Parathyroid adenoma (tissue), 2 donors: Measurements from ENCODE around the gene PRKCH.

ENCODE experiments used
- H2AFZ ChIP-seq: fragments of 300-600 bp; sonication (generic); one replicate; pipeline ENCODE4 v1.7.0; 2017; ENCODE audit warnings: antibody characterized with exemption, mild to moderate bottlenecking
- H3K27ac ChIP-seq: fragments of 300-600 bp; sonication (generic); one replicate; pipeline ENCODE4 v1.7.0; 2017
- H3K27me3 ChIP-seq: fragments of 300-600 bp; sonication (generic); one replicate; pipeline ENCODE4 v1.7.0; 2017; ENCODE audit warnings: low read length; ENCODE audit not compliant: control insufficient read depth, insufficient read depth
- H3K36me3 ChIP-seq: fragments of 300-600 bp; sonication (generic); one replicate; pipeline ENCODE4 v1.7.0; 2017; ENCODE audit warnings: low read length; ENCODE audit not compliant: control insufficient read depth, insufficient read depth
- H3K4me1 ChIP-seq: fragments of 300-600 bp; sonication (generic); one replicate; pipeline ENCODE4 v1.7.0; 2017; ENCODE audit warnings: control low read depth
- H3K4me2 ChIP-seq: fragments of 300-600 bp; sonication (generic); one replicate; pipeline ENCODE4 v1.7.0; 2017; ENCODE audit warnings: low read length
- H3K4me3 ChIP-seq: fragments of 300-600 bp; sonication (generic); one replicate; pipeline ENCODE4 v1.7.0; 2017; ENCODE audit warnings: low read depth, low read length
- H3K79me2 ChIP-seq: fragments of 300-600 bp; sonication (generic); one replicate; pipeline ENCODE4 v1.7.0; 2017; ENCODE audit warnings: control low read depth
- H3K9ac ChIP-seq: fragments of 300-600 bp; sonication (generic); one replicate; pipeline ENCODE4 v1.7.0; 2017; ENCODE audit warnings: mild to moderate bottlenecking
- H3K9me3 ChIP-seq: fragments of 300-600 bp; sonication (generic); one replicate; pipeline ENCODE4 v1.7.0; 2017; ENCODE audit warnings: low read length; ENCODE audit not compliant: control insufficient read depth
- TF ChIP-seq, protein P1 (sequence below): fragments of 300-600 bp; sonication (generic); IDR thresholded peaks from one replicate; pipeline ENCODE4 v1.7.0; 2017; ENCODE audit warnings: antibody characterized with exemption, mild to moderate bottlenecking
- donor health status: primary hyperparathyroidism.

The PRKCH gene

DNA sequence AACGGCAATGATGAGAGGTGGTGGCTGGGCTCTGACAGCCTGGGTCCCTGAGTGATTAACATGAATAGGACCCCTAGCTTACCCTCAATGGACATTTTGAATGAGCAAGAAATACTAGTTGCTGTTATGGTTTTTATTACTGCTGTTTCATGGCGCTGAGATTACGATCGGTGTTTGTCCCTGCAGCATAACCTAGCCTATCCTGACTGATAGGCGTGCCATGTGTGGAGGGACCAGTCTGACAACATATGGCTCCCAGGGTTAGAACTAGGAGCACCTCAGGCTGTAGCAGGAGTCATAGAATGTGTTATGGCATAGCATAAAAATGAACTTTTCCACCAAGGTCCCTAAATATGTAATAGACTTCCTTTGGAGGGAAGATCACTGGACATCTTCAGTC is 236.5 kb downstream of the PRKCH start:
- TF ChIP-seq, protein P1, sequence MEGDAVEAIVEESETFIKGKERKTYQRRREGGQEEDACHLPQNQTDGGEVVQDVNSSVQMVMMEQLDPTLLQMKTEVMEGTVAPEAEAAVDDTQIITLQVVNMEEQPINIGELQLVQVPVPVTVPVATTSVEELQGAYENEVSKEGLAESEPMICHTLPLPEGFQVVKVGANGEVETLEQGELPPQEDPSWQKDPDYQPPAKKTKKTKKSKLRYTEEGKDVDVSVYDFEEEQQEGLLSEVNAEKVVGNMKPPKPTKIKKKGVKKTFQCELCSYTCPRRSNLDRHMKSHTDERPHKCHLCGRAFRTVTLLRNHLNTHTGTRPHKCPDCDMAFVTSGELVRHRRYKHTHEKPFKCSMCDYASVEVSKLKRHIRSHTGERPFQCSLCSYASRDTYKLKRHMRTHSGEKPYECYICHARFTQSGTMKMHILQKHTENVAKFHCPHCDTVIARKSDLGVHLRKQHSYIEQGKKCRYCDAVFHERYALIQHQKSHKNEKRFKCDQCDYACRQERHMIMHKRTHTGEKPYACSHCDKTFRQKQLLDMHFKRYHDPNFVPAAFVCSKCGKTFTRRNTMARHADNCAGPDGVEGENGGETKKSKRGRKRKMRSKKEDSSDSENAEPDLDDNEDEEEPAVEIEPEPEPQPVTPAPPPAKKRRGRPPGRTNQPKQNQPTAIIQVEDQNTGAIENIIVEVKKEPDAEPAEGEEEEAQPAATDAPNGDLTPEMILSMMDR, result no peak
- Histone ChIP-seq H3K27ac (no peak overlapping the region), H3K4me1 (peaks cover 30% of the 10 kb centered on the region)

DNA sequence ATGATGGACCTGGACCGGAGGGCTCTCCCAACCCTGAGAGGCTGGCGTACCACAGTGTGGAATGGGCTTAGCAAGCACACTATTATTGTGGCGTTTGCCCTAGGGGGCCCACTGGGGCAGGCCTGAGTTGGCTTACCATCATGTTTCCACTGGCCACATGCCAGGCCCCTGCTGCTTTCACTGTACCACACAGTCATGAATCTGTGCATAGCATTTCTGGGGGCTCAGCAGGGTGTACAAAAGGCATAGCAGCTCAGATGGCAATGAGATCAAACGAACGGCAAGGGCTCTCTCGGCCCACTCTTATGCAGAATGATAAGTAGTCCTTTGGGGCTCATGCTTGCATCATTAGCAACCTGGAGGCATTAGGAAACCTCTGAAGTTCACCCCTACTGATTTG is 236.9 kb downstream of the PRKCH start:
- Histone ChIP-seq H3K4me1 (peaks cover 34% of the 10 kb centered on the region), H3K36me3 (no peaks in the 10 kb centered on the region), H3K9me3 (no peaks in the 10 kb centered on the region), H2AFZ (no peak overlapping the region), H3K4me3 (no peak overlapping the region), H3K27ac (no peak overlapping the region), H3K27me3 (no peaks in the 10 kb centered on the region), H3K79me2 (no peaks in the 10 kb centered on the region), H3K4me2 (no peak overlapping the region), H3K9ac (no peak overlapping the region)
- TF ChIP-seq, protein P1, result no peak

More for the DNA sequence above, 236.5 kb downstream of the PRKCH start:
- Histone ChIP-seq H2AFZ (no peak overlapping the region), H3K9ac (no peak overlapping the region), H3K4me3 (no peak overlapping the region), H3K4me2 (no peak overlapping the region), H3K27me3 (no peaks in the 10 kb centered on the region), H3K36me3 (no peaks in the 10 kb centered on the region), H3K79me2 (no peaks in the 10 kb centered on the region), H3K9me3 (no peaks in the 10 kb centered on the region)

DNA sequence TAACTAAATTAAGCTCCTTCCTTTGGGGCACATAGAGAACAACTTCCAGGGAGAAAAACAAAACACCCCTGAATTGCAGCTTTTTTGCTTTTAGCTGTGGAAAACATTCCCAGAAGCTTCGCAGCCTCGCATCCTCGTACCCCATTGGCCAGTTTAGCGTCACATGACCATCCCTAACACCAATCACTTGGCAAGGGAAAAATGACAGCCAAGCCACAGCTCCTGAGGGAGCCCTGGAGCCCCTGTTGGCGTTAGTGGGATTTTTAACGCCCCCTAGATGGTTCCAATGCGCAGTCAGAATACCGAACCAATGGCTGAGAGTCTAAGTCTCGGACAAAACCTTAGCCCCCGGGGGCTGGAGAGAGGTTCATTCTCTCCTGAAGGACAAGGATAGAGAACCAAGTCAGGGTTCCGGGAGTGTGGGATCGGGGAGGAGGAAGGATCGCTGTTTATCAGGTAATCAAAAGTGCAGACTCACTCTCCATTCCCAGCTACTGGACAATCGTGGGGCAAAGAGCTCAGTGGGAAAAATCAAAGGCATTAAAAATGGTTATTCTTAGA is 238.3 kb downstream of the PRKCH start:
- Histone ChIP-seq H3K27me3 (no peaks in the 10 kb centered on the region), H2AFZ (peak overlapping the region; percentile 78), H3K36me3 (no peaks in the 10 kb centered on the region), H3K79me2 (no peaks in the 10 kb centered on the region), H3K4me1 (peaks cover 34% of the 10 kb centered on the region), H3K4me3 (no peak overlapping the region), H3K4me2 (no peak overlapping the region), H3K9ac (no peak overlapping the region), H3K9me3 (no peaks in the 10 kb centered on the region), H3K27ac (no peak overlapping the region)
- TF ChIP-seq, protein P1, result no peak

DNA sequence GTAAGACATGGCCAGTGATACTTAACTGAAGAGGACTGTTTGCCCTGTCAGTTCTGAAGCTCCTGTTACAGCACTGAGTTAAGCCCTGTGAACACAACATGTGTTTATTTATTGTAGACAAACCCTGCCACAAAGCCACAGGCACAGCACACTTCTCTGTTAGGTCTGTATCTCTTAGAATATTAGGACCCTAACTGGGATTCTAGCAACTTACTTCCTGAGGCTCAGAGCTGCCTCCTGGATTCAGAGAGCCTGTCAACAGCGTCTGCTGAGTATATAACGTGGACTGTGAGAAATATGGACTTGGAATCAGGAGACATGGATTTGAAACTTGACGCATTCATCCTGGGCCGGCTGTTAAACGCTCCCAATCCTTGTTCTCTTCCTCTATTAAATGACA is 238.9 kb downstream of the PRKCH start:
- TF ChIP-seq, protein P1, result no peak
- Histone ChIP-seq H3K9ac (no peak overlapping the region), H3K27me3 (no peaks in the 10 kb centered on the region), H3K4me3 (no peak overlapping the region), H3K27ac (peak overlapping the region; percentile 83), H3K36me3 (no peaks in the 10 kb centered on the region), H3K79me2 (no peaks in the 10 kb centered on the region), H3K4me2 (no peak overlapping the region), H2AFZ (peak overlapping the region; percentile 78), H3K9me3 (no peaks in the 10 kb centered on the region), H3K4me1 (peaks cover 34% of the 10 kb centered on the region)

DNA sequence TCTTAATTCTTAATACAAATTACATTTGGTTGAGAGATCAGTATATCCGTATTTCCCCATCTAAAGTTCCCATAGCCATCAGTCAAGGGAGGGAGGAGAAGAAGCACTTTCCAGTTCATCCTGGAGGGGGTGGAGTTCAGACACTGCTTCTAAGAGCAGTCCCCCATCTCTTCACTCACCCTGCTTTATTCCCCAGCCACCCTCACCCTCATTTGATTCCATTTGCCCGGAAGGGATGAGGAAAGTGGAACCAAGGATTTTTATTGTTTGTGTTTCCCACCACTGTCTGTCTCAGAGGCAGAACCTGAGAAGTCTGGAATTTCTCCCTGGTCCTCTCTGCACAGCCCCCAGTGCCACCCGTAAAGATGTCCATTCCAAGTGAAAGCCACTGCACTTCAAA is 239.7 kb downstream of the PRKCH start:
- TF ChIP-seq, protein P1, result no peak

More for the DNA sequence above, 239.7 kb downstream of the PRKCH start:
- Histone ChIP-seq H3K36me3 (no peaks in the 10 kb centered on the region), H3K4me1 (peaks cover 38% of the 10 kb centered on the region), H2AFZ (peak overlapping the region; percentile 78), H3K27ac (peak overlapping the region; percentile 83), H3K27me3 (no peaks in the 10 kb centered on the region), H3K4me2 (no peak overlapping the region), H3K79me2 (no peaks in the 10 kb centered on the region), H3K9ac (no peak overlapping the region), H3K4me3 (no peak overlapping the region), H3K9me3 (no peaks in the 10 kb centered on the region)
